Activated CD4-positive, alpha-beta T cell treated with anti-CD3 and anti-CD28 coated beads, Interleukin-2, amount 50 U/mL, for 16 hours (primary cell): ENCODE measurements around the gene TBCE.

Experiments
- DNase-seq: peaks from one replicate; pipeline ENCODE4 v3.0.0-alpha.2; 2020

TBCE gene

DNA sequence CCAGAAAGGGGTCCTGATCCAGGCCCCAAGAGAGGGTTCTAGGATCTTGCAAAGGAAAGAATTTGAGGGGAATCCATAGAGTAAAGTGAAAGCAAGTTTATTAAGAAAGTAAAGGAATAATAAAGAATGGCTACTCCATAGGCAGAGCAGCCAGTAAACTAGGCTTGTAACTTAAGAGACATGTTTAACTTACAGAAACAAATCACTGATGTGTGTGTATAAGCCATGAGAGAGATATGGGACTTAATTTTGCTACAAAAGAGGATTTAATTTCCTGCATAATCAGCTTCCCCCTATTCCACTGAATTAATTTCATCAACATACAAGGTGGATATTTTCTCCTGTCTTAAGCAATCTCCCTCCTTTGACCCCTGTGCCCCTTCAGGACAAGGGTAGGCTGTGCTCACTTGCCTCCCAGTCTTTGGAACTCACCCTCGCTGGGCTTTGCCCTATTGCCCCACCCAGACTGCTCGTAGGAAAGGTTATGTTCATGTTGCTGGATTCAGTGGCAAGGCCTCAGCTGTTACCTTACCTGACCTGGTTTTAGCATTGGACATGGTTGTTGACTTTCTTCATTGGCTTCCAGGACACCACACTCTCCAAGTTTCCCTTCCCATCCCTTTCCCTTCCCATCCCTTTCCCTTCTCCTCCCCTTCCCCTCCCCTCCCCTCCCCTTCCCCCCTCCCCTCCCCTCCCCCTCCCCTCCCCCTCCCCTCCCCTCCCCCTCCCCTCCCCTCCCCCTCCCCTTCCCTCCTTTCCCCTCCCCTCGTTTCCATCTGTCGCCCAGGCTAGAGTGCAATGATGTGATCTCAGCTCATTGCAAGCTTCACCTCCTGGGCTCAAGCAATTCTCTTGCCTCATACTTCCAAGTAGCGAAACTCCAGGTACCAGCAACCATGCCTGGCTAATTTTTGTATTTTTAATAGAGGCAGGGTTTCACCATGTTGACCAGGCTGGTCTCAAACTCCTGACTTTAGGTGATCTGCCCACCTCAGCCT lies 44.6 kb downstream of the TBCE start:
- no peak for DNase-seq

DNA sequence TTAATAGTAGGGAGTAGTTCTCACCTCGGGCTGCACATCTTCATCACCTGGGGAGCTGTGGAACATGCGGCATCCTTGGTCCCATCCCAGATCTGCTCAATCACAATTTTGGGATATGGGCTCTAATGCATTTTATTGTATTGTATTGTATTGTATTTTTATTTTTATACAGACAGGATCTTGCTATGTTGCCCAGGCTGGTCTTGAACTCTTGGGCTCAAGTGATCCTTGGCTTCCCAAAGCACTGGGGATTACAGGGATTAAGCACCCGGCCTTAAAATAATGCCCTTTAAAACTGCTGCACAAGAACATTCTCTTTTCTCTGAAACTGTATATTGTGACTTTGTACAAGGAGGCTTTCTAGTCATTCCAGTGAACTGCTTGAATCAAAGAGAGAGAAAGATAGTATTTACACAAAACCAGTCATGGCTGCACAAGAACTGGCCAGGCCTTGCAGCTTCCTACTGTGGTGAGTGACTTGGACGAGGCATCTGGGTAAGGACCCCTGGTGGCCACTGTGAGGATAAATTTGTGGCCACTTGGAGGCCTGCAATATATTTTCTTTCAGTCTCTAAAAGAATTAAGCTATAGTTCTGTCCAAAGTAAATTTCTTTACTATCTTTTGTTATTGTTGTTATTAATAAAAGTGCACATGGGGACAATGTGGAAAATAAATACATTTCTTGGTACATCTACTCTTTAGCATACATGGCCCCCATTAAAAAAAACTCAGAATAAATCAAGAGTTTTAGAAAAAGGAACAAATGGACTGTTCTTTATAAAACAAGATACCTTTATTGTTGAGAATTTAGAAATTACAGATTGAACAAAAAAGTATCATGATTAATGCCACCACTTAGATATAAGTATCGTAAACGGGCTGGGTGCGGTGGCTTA lies 48.0 kb downstream of the TBCE start:
- peak; percentile 66 for DNase-seq

DNA sequence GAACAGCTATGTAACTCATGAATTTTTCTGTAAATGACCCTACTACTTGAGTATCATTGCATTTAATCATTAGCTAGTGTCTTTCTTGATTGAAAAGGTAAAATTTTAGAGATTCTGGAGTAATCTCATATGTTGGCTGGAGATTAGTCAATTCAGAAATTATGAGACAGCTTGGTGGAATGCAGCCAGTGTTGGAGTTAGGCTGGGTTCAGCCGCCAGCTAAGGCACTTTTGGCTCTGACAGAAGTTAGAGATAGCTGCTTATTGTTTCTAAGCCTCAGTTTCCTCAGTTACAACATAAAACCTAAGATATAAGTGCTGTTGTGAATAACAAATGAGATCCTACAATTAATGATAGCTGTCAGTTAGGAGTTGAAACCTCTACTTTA lies 49.4 kb downstream of the TBCE start:
- DNase-seq = no peak

DNA sequence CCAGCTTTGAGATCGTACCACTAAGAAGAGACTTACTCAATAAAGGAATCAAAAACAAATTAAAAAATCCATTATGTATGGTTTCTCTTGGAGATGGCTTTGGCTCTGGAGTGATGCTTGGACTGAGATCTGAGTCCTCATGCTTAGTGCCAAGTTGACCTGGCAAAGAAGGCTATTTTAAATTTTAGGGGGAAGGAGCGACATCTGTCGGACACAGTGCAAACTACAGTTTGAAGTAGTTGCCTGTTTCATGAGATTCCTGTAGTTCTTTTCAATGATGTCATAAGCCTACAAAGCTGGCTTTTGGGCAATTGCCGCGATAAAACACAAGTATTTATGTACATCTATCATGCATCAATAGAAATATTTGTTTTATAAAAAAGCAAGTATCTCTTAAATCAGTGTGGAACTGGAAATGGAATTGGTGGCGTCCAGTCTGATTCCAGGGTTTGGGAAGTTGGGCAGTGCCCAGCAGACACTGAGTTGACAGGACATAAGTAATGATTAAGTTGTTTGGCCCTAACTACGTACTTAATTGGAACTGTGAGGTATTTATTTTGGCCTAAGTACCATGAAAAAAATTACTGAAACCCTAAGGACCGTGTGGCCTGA lies 50.0 kb downstream of the TBCE start:
- DNase-seq = peak; percentile 72

DNA sequence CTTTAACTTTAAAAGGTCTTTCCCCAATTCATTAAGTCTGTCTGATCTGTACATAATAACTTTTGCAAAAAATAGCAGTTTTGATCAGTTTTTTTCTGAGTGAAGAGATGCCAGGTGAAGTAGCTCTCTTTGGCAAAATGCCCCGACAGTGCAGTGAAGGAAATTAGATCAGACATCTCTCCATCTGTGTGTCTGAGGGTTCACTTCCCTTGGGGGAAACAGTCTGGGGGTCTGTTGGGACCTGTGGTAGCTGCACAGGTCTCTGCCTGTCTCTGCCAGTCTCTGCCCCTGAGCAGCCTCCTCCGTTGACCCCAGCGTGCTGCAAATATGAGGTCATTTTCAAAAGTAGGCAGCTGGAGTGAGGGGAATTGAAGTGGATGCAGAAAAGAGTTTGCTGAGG lies 54.5 kb downstream of the TBCE start:
- no peak for DNase-seq

DNA sequence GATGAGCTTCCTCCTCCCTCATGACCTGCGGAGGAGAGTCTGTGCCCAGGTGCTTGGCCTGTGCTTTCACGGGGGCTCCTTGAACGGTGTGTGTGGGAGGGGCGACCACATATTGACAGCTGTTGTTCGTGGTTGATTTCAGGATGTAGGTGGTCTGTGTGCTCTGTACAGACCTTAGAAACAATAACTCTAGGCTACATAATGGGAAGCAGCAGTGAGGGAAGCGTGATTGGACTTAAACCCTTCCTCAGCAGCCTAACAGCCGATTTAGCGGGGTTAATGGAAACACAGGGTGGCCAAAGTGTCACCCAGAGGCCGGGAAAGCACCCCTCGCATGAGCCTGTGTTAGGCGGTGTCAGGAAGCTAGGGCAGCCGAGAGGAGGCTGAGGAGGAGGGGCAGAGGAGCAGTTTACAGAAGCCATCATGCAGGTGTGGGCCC lies 56.0 kb downstream of the TBCE start:
- no peak for DNase-seq

DNA sequence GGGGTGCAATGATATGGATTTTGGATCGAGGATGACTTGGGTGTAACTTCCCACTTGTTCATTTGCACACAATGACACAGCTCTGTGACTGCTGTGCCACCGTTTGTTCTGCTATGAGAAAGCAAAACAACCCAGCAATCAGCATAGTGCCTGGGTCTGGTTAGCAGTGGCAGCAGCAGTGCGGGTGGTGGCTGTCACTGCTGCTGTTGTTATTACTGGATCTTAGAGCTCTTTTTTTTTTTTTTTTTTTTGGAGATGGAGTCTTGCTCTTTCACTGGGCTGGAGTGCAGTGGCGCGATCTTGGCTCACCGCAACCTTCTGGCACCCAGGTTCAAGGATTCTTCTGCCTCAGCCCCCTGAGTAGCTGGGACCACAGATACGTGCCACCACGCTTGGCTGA lies 56.9 kb downstream of the TBCE start:
- DNase-seq = peak; percentile 7

DNA sequence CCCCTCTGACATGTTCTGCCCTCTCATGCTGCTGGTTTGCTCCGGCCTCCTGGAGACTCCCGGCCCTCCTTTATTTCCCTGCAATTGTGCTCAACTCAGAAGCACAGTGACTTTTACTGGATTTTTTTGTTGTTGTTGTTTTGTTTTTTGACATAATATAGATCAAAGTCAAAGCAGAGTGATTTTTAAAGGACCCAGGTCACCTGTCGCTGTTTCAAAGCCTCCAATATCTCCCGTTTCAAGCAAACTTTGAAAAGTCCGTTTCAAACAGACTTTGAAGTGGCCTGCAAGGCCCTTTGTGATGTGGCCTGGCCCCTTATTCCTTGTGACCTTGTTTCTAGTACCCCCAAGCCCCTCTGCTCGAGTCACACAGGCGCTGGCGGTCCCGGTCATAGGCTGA lies 58.1 kb downstream of the TBCE start:
- DNase-seq = no peak

DNA sequence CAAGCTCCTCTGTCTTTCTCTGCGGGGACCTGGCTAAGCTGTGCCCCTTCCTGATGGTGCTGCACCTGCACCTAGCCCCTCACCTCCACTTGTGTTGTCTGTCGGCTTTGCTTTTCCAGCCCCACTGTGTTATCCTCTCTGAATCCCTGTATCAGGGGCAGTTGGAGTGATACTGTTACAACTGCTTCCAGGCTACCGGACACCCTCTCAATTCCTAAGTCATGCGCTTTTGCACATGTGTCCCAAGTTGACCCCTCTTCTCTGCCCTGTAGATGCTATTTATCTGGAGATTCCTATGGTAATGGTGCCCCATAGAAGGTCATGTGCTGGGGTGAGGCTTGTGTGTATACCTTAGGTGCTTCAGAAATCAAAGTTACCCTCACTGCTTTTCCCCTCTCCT lies 58.9 kb downstream of the TBCE start:
- DNase-seq = no peak

DNA sequence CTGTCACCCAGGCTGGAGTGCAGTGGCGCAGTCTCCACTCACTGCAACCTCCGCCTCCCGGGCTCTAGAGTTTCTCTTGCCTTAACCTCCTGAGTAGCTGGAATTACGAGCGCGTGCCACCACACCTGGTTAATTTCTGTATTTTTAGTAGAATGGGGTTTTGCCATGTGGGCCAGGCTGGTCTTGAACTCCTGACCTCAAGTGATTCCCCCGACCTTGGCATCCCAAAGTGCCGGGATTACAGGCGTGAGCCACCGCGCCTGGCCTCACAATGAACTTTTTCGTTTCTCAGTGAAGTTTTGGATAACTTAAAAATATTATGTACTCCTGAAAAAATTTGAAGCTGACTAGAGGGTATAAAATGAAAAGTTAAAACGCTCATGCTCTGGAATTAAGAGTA lies 59.5 kb downstream of the TBCE start:
- no peak for DNase-seq

DNA sequence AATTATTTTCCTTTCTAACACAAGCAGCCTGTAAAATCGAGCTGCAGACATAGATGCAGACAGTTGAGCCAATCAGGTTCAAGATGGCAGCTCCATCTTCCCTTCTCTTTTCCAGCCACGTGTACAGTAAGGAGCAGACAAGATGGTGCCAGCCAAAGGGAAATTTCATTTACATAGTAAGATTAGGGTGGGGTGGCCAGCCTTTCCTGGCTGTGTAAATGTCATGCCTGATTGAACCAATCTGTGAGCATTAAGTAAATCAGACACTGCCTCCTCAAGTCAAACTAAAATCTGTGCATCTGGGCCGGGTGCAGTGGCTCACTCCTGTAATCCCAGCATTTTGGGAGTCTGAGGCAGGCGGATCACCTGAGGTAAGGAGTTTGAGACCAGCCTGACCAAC lies 60.2 kb downstream of the TBCE start:
- DNase-seq = no peak

DNA sequence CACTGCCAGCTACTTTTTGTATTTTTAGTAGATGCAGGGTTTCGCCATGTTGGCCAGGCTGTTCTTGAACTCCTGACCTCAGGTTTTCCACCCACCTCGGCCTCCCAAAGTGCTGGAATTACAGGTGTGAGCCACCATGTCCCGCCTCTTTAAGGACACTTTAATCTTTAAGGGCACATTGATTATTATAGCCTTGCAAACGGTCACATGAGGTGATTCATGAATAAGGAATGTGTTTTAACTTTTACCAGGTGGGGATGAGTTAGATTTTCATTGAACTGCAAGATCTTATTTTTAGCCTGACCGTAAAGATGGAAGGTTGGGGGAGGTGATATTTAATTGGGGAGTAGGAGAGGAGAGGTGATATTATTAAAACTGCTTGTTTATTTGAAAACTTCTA lies 61.9 kb downstream of the TBCE start:
- DNase-seq = no peak

DNA sequence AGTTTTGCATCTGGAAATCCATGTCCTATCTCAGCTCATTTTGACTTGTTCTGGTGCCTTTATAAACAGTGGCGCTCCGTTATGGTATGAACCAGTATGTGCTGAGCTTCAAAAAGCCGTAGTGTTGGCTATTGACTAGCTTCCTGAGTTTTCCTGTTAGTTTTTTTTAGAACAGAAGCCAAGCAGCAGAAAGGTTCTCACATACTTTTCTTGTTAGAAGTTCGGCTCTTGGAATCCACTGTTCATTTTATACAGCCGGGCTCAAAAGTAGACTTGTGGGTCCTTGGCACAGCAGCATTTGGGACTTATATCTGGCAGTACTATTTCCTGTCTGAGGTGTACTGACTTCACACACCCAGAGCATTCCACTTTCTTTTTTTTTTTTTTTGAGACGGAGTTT lies 63.8 kb downstream of the TBCE start:
- no peak for DNase-seq

DNA sequence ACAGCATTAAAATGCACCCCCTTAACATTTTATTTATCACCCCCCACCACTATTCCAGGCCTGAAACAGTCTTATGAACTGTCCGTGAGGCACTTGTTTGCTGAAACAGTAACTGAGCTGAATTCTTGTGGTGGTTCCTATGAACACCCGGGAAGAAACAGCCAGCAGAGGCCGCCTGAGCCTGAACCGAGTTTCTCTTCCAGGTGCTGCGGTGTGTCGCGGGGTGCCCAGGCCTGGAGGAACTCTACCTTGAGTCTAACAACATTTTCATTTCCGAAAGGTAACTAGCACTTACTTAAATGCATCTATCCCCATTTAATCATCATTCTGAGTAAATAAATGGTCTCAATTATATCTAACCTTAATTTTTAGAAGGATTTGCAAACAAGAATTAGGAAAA lies 66.8 kb downstream of the TBCE start:
- DNase-seq = no peak

DNA sequence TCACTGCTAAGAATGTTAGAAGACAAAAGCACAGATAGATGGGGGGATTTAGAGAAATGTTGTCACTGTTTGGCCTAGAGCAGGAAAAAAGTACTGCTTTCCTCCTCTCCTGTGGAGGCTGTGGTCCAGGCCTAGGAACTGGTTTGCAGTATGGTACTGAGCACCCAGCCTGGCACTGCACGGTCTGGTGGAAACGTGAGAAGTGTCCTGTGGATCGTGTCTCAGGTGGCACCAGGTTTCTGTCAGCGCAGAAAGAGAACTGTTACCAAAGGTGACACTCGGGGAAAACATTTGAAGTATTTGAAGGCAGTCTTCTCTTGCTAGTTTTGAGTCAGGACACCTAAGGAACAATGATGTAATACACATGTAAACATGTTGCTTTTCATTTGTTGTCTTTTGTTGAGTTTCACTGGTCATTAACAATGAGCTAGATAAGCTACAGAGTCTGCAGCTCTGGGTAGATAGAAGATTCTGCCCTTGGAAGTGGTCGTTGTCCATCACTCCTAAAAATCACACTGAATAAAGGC lies 74.0 kb downstream of the TBCE start:
- no peak for DNase-seq

DNA sequence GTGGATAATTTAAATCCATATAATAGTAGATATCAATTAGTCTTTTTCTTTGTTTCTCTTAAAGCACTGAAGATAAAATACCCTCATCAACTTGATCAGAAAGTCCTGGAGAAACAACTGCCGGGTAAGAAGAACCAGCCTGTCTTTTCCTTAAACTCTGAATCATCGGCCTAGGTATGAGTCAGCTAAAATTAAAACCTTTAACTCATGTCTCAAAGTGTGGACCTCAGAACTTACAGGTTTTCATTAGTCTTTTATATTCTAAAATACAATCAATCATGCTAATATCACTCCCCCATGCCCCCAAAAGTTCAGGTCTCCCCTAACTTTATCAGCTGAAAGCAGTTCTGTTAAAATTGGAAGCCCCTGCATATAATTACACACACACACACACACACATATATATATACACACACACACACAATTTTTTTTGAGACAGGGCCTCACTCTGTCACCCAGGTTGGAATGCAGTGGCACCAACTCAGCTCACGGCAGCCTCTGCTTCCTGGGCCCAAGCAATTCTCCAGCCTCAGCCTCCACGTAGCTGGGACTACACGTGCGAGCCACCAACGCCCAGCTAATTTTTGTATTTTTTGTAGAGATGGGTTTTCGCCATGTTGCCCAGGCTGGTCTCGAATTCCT lies 75.7 kb downstream of the TBCE start:
- DNase-seq = peak; percentile 23

DNA sequence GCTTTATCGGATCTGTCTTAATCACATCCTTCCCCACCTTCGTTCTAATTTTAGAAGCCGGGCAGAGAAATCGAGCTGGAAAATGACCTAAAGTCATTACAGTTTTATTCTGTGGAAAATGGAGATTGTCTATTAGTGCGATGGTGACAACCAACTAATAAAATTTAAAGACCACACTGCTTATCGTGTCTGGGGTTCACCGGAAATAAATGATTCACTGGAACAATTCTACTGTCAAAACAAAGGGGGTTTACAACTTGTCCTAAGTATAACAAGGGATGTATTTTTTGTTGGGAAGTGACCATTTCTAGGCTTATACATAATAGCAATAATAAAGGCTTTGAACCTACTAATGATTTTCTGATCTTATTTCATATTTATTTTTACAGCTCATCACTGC lies 81.4 kb downstream of the TBCE start:
- DNase-seq = no peak

DNA sequence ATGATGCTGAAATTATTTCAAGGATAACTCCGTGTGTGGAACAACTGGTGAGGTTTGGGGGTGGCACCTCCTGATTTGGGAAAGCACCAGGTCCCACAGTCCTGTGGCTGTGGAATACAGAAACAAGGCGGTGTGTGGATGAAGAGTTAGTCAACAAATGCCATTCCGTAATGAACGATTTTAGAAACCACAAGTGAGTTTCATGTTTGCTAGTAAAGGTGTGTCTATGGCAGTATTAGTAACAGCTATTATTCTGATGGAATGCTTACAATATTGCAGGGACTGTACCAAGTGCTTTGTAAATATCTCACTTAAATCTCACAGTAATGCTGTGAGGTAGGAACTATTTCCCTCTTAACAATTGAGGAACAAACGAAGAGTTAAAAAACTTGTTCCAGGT lies 83.2 kb downstream of the TBCE start:
- DNase-seq = no peak

DNA sequence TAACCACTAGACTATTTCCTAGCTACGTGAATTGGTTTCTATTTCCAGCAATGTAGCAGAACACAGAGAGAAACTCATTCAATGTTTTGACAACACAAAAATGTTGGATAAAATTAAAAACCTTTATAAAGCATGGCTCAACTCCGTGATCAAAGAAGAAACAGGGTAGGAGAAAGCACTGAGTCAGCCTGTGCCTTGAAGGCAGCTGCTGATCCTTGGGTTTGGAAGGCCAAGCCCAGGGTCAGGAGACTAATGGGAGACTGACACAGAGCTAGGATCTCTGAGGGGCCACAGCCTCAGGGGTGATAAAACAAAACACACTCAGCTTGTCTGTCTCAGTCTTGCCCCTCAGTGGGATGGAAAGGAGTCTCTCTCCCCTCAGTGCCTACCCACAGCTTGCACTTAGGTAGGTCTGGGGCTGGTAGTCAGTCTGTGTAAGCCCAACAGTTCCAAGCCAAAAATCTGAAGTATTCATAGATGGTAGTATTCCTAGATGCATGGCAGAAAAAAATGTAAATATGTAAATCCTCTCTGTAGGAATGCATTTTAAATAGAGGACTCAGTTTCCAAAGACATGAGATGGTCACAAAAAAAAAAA lies 83.8 kb downstream of the TBCE start:
- DNase-seq = no peak

DNA sequence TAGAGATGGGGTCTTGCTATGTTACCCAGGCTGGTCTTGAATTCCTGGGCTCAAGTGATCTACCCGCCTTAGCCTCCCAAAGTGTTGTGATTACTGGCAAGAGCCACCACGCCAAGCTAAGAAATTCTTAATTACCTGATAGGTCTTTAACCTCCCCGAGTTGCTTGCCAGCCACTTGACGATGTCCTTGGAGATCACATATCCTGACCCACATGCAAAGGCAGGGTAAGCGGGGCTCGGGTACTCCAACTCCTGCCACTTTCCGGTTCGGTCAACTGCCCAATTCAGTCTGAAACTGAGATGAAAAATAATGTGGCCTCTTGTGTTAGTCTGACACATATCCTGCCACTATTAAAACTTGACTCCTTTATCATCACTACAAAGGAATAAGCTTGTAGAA lies 86.8 kb downstream of the TBCE start:
- DNase-seq = no peak

DNA sequence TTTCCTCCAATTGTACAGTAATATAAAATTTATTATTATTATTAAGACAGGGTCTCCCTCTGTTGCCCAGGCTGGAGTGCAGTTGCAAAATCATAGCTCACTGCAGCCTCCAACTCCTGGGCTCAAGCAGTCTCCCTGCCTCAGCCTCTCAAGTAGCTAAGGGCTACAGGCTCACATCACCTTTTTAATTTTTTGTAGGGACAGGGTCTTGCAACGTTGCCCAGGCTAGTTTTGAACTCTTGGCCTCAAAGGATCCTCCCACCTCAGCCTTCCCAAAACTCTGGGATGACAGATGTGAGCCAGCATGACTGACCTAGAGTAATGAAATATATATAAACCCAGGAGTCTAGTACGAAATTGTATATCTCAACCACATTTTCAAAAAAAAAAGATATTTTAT lies 87.9 kb downstream of the TBCE start:
- no peak for DNase-seq

DNA sequence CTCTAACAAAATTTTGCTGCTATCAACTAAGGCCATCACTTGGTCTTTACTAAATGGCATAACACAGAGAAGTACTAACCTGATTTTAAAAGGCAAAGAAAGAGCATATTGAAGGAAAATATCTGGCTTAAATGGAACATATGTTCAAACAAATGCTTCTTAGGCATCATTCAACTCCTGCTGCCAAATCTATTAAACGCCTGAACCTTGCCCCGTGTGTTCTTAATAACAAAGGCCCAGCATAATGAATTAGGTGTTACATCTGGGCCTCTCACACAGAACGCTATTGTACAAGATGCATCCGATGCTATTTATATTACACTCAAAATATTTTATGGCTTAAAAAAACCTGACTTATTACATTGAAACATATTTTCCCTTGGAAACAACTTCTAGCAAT lies 88.6 kb downstream of the TBCE start:
- no peak for DNase-seq
